ENCODE results near the gene ST6GAL1.
"Not testable (repeated sequence)": the region's sequence is repeated elsewhere in the genome, so short reads cannot be mapped to it uniquely, and the experiment has no call there.

ST6GAL1 gene

DNA sequence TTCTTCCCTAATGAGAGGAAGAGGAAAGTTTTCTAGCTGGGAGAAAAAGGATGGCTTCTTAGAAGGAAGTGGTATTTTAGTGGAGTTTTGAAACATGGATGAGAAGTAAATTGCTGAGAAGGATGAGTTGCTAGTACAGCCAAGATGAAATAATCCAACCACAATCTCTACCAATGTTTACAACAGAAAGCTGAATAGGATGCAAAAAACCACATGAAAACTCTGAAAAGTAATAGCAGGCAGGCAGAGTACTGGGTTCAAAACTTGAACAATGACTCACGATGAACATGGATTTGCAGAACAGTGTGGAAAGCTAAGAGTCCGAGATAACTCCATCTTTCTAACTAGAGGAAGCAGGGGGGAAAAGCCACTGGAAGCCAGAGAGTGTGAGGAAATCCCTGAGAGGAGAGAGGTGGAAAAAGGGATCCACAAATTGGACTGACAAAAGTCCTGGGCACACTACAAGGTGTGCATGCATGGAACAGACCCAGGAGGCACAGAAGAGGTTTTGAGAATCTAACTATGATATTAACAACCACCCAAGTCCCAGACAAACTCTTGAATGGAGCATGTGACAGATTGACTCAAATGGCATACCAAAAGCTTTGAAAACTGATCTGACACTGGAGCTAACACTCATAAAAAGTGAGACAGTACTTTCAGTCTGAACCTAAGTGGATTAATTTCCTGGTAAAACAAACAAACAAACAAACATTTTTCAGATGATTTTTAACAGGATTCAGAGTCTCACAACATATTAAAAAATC, 76.7 kb downstream of the ST6GAL1 start:
- DNase-seq (ENCODE audit: low read depth), result no peak
- TF ChIP-seq, protein P1, sequence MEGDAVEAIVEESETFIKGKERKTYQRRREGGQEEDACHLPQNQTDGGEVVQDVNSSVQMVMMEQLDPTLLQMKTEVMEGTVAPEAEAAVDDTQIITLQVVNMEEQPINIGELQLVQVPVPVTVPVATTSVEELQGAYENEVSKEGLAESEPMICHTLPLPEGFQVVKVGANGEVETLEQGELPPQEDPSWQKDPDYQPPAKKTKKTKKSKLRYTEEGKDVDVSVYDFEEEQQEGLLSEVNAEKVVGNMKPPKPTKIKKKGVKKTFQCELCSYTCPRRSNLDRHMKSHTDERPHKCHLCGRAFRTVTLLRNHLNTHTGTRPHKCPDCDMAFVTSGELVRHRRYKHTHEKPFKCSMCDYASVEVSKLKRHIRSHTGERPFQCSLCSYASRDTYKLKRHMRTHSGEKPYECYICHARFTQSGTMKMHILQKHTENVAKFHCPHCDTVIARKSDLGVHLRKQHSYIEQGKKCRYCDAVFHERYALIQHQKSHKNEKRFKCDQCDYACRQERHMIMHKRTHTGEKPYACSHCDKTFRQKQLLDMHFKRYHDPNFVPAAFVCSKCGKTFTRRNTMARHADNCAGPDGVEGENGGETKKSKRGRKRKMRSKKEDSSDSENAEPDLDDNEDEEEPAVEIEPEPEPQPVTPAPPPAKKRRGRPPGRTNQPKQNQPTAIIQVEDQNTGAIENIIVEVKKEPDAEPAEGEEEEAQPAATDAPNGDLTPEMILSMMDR (conservative IDR thresholded peaks at IDR 0.05; ENCODE audit: low read depth, low read length), result no peak
- H3K4me3 ChIP-seq (ENCODE audit: low read depth, low read length), result no peak overlapping the region

- not testable (repeated sequence) for DNase-seq (ENCODE audit: low read depth); H3K4me3 ChIP-seq (ENCODE audit: low read depth, low read length)
These were observed 80.1 kb downstream of the ST6GAL1 start for GRCh38 chr3:187010382-187010781.

DNA sequence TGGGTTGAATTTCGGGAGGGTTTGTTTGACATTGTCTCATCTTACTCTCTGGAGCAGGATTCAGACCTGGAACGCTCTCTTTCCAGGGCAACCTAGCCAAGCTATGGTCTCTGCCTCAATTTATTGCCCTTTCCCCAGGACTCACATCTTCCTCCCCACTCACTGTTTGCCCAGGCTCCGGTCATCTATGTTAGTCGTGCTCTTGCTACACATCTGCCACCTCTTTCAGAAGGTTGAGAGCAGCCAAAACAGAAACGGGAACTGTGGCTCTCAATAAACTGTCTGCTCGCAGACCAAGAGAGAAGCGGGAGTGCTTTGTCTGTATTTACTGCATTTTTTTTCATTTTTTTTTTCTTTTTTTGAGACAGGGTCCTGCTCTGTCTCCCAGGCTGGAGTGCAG, 81.6 kb downstream of the ST6GAL1 start:
- TF ChIP-seq, protein P1 (conservative IDR thresholded peaks at IDR 0.05; ENCODE audit: low read depth, low read length), result no peak
- DNase-seq (ENCODE audit: low read depth), result no peak
- no peak overlapping the region for H3K4me3 ChIP-seq (ENCODE audit: low read depth, low read length)

GRCh38 chr3:187012609-187013051, 82.3 kb downstream of the ST6GAL1 start:
- H3K4me3 ChIP-seq (ENCODE audit: low read depth, low read length), result no peak overlapping the region
- TF ChIP-seq, protein P1 (conservative IDR thresholded peaks at IDR 0.05; ENCODE audit: low read depth, low read length), result no peak
- peak; percentile 59 for DNase-seq (ENCODE audit: low read depth)

DNA sequence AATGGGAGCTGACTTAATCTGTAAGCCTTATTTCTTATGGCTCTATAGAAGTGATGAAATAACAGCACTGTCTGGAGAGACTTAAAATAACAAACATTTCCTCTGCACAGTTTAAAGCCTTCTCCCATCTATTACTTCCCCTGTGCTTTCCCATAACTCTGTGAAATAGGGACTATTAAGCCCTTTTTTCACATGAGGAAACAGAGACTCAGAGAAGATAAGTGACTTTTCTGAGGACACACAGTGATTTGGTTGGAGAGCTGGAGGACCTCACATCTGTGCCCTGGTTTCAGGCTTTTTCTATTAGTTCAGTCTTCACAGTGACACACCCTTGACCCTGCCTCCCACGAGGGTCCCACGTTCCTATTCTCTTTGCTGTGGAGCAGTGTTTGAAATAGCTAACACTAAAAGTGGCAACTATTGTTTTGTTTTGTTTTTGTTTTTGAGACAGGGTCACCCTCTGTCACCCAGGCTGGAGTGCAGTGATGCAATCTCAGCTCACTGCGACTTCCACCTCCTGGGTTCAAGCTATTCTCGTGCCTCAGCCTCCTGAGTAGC, 82.9 kb downstream of the ST6GAL1 start:
- H3K4me3 ChIP-seq (ENCODE audit: low read depth, low read length), result no peak overlapping the region
- DNase-seq (ENCODE audit: low read depth), result peak; percentile 77
- TF ChIP-seq, protein P1 (conservative IDR thresholded peaks at IDR 0.05; ENCODE audit: low read depth, low read length), result no peak

DNA sequence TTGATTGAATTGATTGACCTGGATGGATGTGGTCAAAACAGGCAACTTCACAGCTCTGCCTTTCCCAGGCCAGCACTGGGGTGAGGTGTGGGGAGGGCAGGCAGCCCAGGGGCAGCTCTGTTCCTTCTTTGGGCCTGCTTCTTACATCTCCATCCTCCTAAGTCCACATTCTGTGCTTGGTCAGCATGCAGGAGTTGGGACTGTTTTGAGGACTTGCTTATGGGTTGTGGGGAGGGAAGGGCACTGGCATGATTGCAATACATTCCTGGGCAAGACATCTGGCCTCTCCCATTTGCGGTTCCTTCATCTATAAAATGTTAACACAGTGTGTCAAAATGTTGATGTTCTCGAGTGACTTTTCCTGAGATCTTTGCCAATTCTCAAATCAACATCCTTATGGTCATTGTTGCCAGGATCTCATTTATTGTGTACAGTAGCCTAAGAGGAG, 84.1 kb downstream of the ST6GAL1 start:
- TF ChIP-seq, protein P1 (conservative IDR thresholded peaks at IDR 0.05; ENCODE audit: low read depth, low read length), result no peak
- no peak for DNase-seq (ENCODE audit: low read depth)
- no peak overlapping the region for H3K4me3 ChIP-seq (ENCODE audit: low read depth, low read length)

GRCh38 chr3:187015903-187016638, 85.7 kb downstream of the ST6GAL1 start:
- peak; percentile 30 for DNase-seq (ENCODE audit: low read depth)
- TF ChIP-seq, protein P1 (conservative IDR thresholded peaks at IDR 0.05; ENCODE audit: low read depth, low read length), result no peak
- H3K4me3 ChIP-seq (ENCODE audit: low read depth, low read length), result no peak overlapping the region

Data from choroid plexus epithelial cell (primary cell).